ENCODE results near the gene SNX18. TPM values are rescaled to one million over a fixed set of nuclear protein-coding genes. Genes with fewer than 3 reads are reported as not detected.

SNX18 gene
- total and polyA plus RNA-seq, 2 donors (not counting 1 experiment from before 2014, with no cell fraction given), result 10.6 to 31.6 TPM

DNA sequence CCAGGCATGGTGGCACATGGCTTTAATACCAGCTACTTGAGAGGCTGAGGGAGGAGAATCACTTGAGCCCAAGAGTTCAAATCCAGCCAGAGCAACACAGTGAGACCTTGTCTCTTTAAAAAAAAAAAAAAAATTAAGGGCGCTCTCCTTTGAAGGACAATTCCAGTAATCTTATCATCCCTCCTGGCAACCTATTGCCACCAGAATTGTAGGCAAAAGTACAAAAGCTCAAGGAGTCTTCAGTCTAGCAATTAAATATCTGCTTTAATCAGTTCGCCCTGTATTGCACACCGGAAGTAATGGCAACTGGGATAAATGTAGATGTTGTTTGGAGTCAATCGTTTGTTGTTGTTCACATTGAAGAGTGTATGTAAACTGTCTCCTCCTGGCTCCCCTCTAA, 7.7 kb downstream of the SNX18 start:
- Histone ChIP-seq H3K4me3 (ENCODE audit: control extremely low read depth in 1 of 5, extremely low read depth in 1 of 5, insufficient read depth in 1 of 5, low read depth in 2 of 5, low read length in 4 of 5) (no peak overlapping the region), H3K27ac (ENCODE audit: low read length in 2 of 2) (no peak overlapping the region), H3K79me2 (ENCODE audit: control insufficient read depth, insufficient read depth, low read length) (peaks cover 100% of the 10 kb centered on the region), H3K4me2 (replicated peaks; ENCODE audit: low read depth, low read length, poor library complexity, severe bottlenecking) (peak overlapping the region; percentile 13), H4K20me1 (ENCODE audit: control insufficient read depth, insufficient read depth, low read length, poor library complexity, severe bottlenecking) (peaks cover 100% of the 10 kb centered on the region), H3K9me3 (ENCODE audit: control extremely low read depth in 1 of 3, control insufficient read depth in 2 of 3, insufficient read depth in 1 of 3, low read length in 2 of 3) (no peaks in the 10 kb centered on the region), H3K36me3 (replicated peaks in 1 of 2; ENCODE audit: control extremely low read depth in 1 of 2, control insufficient read depth in 1 of 2, extremely low read depth in 1 of 2, insufficient read depth in 2 of 2, low read length in 1 of 2) (peaks cover 0 to 3% of the 10 kb centered on the region in 2 experiments), H2AFZ (ENCODE audit: insufficient read depth, low read depth, low read length, poor library complexity, severe bottlenecking) (no peak overlapping the region), H3K4me1 (ENCODE audit: control insufficient read depth in 2 of 2, insufficient read depth in 2 of 2, low read length in 2 of 2) (peaks cover 48 to 93% of the 10 kb centered on the region in 2 donors), H3K9ac (ENCODE audit: low read length) (no peak overlapping the region), H3K27me3 (replicated peaks in 1 of 4; ENCODE audit: control extremely low read depth in 1 of 4, control insufficient read depth in 3 of 4, insufficient read depth in 4 of 4, low read length in 3 of 4) (no peaks in the 10 kb centered on the region)
- POLR2A ChIA-PET, result no interaction called here
- CTCF ChIA-PET, result interaction anchor here (0.8 to 4.7 kb wide), 3 partner anchors 320 to 346 kb away, joined by 4 to 21 read pairs (median 5); no protein-coding TSS in a partner anchor
- no peak for DNase-seq
- H3K27ac Mint-ChIP-seq, result peak overlapping the region; percentile 13
- no peak for TF ChIP-seq EZH2 (IDR thresholded peaks at IDR 0.05; ENCODE audit: borderline replicate concordance, insufficient read depth, low read depth, low read length, poor library complexity, severe bottlenecking)
- TF ChIP-seq, protein P1, sequence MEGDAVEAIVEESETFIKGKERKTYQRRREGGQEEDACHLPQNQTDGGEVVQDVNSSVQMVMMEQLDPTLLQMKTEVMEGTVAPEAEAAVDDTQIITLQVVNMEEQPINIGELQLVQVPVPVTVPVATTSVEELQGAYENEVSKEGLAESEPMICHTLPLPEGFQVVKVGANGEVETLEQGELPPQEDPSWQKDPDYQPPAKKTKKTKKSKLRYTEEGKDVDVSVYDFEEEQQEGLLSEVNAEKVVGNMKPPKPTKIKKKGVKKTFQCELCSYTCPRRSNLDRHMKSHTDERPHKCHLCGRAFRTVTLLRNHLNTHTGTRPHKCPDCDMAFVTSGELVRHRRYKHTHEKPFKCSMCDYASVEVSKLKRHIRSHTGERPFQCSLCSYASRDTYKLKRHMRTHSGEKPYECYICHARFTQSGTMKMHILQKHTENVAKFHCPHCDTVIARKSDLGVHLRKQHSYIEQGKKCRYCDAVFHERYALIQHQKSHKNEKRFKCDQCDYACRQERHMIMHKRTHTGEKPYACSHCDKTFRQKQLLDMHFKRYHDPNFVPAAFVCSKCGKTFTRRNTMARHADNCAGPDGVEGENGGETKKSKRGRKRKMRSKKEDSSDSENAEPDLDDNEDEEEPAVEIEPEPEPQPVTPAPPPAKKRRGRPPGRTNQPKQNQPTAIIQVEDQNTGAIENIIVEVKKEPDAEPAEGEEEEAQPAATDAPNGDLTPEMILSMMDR (IDR thresholded peaks at IDR 0.05), result no peak
- no peaks in the 10 kb centered on the region for H3K27me3 Mint-ChIP-seq
- H3K4me1 Mint-ChIP-seq, result peaks cover 56% of the 10 kb centered on the region
- peak overlapping the region; percentile 30 for H3K4me3 Mint-ChIP-seq
- WGBS (ENCODE audit: insufficient coverage), result no CpG with 5 or more reads among the region's 4 CpGs
- ATAC-seq (ENCODE audit: low read depth), result no peak
- H3K9me3 Mint-ChIP-seq (ENCODE audit: insufficient read depth), result no peaks in the 10 kb centered on the region
- intact Hi-C loops (cut with micrococcal nuclease), result loop anchor here (10.0 kb wide), 1 partner anchor 70 kb away; no protein-coding TSS in a partner anchor

DNA sequence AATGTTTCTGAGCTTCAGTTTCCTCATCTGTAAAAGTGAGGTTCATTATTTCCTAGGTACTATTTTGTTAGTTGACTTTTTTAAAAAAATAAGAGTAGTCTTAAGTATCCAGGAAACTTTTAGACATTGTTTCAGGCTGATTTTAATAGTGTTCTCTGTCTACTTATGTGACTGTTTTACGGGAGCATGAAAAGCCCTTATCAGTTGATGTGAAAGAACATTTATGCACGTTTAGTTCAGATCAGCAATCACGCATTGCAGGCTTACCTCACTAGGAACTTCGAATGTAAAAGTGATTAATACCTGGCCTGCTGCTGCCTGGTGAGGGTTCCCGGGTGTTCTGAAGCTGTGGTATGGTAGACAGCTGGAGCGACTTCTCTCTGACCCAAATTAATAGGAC, 8.1 kb downstream of the SNX18 start:
- Mint-ChIP-seq H3K9me3 (ENCODE audit: insufficient read depth) (no peaks in the 10 kb centered on the region), H3K27me3 (no peaks in the 10 kb centered on the region), H3K4me1 (peaks cover 54% of the 10 kb centered on the region), H3K4me3 (peak overlapping the region; percentile 30), H3K27ac (no peak overlapping the region)
- Histone ChIP-seq H3K36me3 (replicated peaks in 1 of 2; ENCODE audit: control extremely low read depth in 1 of 2, control insufficient read depth in 1 of 2, extremely low read depth in 1 of 2, insufficient read depth in 2 of 2, low read length in 1 of 2) (peaks cover 0 to 3% of the 10 kb centered on the region in 2 experiments), H3K4me2 (replicated peaks; ENCODE audit: low read depth, low read length, poor library complexity, severe bottlenecking) (peak overlapping the region; percentile 13), H3K4me3 (ENCODE audit: control extremely low read depth in 1 of 5, extremely low read depth in 1 of 5, insufficient read depth in 1 of 5, low read depth in 2 of 5, low read length in 4 of 5) (no peak overlapping the region), H3K9ac (ENCODE audit: low read length) (no peak overlapping the region), H4K20me1 (ENCODE audit: control insufficient read depth, insufficient read depth, low read length, poor library complexity, severe bottlenecking) (peaks cover 100% of the 10 kb centered on the region), H3K27ac (ENCODE audit: low read length in 2 of 2) (no peak overlapping the region), H2AFZ (ENCODE audit: insufficient read depth, low read depth, low read length, poor library complexity, severe bottlenecking) (no peak overlapping the region), H3K9me3 (ENCODE audit: control extremely low read depth in 1 of 3, control insufficient read depth in 2 of 3, insufficient read depth in 1 of 3, low read length in 2 of 3) (no peaks in the 10 kb centered on the region), H3K27me3 (replicated peaks in 1 of 4; ENCODE audit: control extremely low read depth in 1 of 4, control insufficient read depth in 3 of 4, insufficient read depth in 4 of 4, low read length in 3 of 4) (no peaks in the 10 kb centered on the region), H3K79me2 (ENCODE audit: control insufficient read depth, insufficient read depth, low read length) (peaks cover 100% of the 10 kb centered on the region), H3K4me1 (ENCODE audit: control insufficient read depth in 2 of 2, insufficient read depth in 2 of 2, low read length in 2 of 2) (peaks cover 44 to 94% of the 10 kb centered on the region in 2 donors)
- DNase-seq (no peak), ATAC-seq (ENCODE audit: low read depth) (no peak)
- ChIA-PET POLR2A (no interaction called here), CTCF (interaction anchor here (1.1 to 4.7 kb wide), 3 partner anchors 121 to 341 kb away, joined by 3 to 21 read pairs (median 5); no protein-coding TSS in a partner anchor)
- intact Hi-C loops (cut with micrococcal nuclease), result loop anchor here (10.0 kb wide), 1 partner anchor 69 kb away; no protein-coding TSS in a partner anchor
- 88% methylated on average over 4 of the region's 6 CpGs for WGBS (ENCODE audit: insufficient coverage)
- no peak for TF ChIP-seq EZH2 (IDR thresholded peaks at IDR 0.05; ENCODE audit: borderline replicate concordance, insufficient read depth, low read depth, low read length, poor library complexity, severe bottlenecking)
- TF ChIP-seq, protein P1 (IDR thresholded peaks at IDR 0.05), result no peak
